NCI-H1417 (cell line): ENCODE results near the gene HES7.
"Not testable (repeated sequence)": the region's sequence is repeated elsewhere in the genome, so short reads cannot be mapped to it uniquely, and the experiment has no call there.

Experiments
- DNase-seq, 3 experiments: peaks; one replicate each; lab custom pipeline; 2025; lab: John Stamatoyannopoulos, UW

Gene HES7

DNA sequence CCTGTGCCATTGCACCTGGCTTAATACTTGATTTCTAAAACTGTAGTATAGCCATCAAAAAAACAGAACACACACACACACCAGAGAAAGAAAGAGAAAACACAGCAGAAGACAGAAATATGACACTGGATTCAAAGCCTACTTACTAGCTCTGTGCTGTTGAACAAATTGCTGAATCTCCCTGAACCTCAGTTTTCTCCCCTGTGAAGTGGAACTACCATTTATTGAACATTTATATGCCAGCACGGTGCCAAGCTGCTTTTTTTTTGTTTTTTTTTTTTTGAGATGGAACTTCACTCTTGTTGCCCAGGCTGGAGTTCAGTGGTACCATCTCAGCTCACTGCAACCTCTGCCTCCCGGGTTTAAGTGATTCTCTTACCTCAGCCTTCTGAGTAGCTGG, 23.1 kb downstream of the HES7 start:
- DNase-seq, result no peak

DNA sequence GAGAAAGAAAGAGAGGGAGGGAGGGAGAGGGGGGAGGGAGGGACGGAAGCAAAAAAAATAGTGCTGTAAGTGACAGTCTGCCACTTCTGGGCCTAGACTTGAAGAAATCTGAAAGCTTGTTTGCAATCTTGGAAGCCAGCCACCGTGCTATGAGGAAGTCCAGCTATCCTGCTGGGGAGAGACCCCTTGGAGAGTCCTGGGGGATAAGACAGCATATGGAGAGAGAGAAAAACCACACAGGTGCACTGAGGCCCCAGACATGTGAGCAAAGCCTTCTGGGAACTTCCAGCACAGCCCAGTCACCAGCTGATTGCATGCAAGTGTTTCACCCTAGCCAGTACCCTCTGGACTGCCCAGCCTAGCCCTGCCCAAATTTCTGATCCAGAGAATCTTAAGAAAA, 23.8 kb downstream of the HES7 start:
- DNase-seq, result no peak

GRCh38 chr17:8096541-8096940, 27.4 kb downstream of the HES7 start:
- DNase-seq, result no peak

DNA sequence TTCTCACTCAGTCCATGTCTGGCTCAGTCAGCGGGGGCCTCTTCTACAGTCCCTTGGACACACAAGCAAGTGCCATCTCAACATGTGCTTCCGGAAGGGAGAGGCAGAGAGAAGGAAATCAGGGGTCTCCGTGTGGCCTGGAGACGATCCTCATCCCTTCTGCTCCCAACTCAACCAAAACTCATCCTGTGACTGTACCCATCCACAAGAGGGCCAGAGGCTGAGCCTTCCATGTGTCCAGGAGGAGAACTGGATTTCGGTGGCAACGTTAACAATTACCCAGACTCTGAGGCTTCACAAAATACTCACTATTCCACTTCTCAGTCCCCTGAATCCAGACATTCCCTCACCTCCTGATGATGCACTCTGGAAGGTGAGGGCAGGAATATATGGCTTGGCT, 28.5 kb downstream of the HES7 start:
- DNase-seq, result no peak

DNA sequence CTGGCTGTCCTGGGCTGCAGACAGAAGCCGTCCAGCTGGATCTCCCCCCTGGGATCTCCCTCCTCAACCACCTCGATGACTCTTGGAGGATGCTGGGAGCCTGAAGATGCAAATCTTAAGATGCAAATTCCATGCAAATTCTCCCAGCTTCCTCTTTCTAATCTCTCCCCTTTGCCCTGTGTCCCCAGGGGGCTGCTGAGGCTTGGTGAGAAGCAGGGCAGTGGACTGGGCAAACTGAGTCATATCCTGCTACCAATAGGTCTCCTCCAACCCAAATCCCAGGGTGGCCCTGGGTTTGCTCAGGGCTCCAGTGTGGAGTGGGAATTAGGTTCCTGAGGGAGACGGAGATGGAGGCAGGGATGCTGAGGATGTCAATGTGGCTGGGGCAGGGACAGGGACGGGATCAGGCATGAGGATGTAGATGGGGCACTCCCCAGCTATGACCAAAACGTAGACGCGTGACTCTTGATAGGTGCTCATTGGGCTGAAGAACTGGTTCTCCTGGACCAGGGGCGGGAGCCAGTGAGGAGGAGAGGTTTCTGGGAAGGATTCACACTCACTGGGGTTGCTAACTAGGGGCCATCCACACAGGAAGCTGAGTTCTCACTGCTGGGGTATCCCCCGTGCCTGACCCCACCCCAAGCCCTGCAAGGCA, 32.7 kb downstream of the HES7 start:
- DNase-seq, result no peak

GRCh38 chr17:8089728-8090127, 34.2 kb downstream of the HES7 start:
- no peak for DNase-seq

- DNase-seq, result no peak
Observed at GRCh38 chr17:8087952-8088230, 36.0 kb downstream of the HES7 start.

- no peak for DNase-seq
Observed at GRCh38 chr17:8087075-8087951, 36.6 kb downstream of the HES7 start, which contains the start of gene ALOX12B. TSS of gene ALOX12B (minus strand) at chr17:8087716. CDS start at chr17:8087442, 274 bp downstream.

DNA sequence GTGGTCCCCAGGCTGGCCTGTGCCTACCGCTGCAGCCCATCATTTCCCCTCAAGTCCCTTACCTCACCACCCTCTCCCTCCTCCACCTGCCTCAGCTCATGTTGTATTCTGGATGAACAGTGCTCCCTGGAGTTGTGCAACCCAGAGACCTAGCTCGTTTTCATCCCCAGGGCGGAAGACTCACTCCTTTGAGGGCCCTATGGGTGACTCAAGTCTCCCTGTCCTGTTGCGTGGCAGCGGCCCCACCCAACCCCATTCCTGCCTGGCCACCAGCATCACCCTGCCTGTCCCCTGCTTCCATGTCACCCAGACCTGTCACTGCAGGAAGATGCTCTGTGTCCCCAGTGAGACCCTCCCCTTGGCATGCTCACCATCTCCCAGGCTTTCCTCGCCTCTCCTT, 39.7 kb downstream of the HES7 start:
- DNase-seq, result no peak

GRCh38 chr17:8082292-8082691, 41.6 kb downstream of the HES7 start:
- DNase-seq, result no peak

DNA sequence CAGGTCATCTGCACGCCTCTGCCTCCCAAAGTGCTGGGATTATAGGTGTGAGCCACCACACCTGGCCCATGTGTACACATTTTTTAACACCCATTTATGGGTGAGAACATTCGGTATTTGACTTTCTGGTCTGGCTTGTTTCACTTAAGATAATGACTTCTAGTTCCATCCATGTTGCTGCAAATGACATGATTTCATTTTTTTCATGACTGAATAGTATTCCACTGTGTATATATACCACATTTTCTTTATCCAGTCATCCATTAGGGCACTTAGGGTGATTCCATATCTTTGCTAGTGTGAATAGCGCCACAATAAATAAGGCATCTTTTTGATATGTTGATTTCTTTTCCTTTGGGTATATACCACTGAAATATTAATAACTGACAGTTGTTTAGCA, 42.0 kb downstream of the HES7 start:
- DNase-seq, result no peak

DNA sequence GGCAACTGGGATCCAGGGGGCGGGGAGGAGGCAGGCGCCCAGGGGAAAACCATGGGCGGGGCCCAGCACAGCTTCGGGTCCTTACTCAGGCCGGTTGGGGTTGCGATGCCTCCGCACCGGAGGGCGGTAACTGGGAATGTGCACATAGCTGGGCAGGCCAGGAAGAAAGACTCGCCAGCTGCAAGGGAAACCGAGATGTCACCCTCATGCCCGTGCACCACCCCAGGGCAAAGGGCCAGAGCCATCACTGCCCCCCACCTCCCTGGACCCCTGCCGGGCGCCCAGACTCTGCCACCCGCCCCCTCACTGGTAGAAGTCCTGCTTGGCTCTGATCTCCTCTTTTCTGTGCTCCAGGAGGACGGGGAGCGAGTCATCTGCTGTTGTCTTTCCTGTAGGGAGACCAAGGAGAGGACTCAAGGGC, 43.1 kb downstream of the HES7 start:
- DNase-seq, result no peak

DNA sequence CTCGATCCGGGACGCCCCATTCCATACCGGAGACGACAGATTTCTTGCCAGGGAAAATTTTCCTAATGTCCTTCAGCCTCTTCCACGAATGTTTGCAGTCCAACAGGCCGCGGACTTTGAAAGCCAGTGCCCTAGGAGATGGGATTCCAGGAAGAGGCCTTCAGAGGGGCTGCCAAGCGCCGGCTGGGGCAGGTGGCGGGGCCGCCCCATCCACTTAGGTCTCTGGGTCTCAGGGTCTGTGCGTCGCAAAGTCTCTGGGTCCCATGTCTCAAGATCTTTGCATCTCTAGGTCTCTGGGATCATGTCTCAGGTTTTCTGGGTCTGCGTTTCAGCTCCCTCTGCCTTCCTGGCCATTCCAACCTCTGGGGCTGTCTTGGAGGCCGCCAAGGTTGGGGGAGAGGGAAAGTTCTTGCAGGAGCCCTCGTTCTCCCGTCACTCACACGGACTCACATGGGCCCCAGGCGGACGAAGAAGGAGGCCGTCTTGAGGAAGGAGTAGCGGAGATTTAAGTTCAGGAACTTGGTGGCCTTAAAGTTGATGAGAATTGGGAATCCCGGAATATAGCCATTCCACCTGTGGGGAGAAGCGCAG, 43.6 kb downstream of the HES7 start:
- no peak for DNase-seq

DNA sequence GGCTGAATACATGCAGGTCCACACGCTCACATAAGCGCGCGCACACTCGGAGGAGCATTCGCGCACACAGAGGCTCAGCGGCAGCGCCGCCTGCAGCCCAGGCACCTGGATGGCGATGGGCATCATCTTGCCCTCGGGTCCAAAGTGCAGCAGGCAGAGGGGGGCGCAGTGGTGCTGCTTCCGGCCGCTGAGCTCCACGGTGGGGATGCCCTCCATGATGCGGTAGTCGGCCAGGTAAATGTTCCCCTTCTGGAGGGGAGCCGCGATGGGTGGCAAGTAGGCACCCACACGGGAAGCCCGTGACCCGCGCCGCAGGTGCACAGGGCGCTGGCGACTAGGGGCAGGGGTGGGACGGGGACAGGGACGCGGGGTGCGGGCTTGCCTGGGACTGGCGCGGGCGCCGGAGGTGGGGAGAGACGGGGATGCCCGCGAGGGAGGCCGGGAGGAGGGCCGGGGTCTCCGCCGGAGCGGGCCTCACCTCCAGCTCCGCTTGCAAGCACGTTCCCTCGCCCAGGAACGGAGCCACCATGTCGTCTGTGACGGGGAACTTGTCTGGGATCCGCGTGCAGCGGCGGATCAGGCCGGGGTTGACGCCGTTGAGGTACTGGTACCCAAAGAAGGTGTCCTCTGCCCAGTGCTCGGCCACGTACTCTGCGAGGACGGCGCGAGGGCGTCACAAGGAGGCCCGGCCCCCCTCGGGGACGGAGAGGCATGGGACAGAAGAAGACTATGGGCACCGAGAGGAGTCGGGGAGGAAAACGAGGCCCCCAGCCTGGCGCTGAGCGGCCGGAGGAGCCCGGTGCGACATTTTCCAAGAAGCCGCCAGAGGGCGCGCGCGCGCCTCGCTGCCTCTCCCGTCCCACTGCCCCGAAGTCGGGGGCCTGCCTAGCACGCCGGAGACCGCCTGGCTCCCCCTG, 44.4 kb downstream of the HES7 start:
- DNase-seq, result peak; percentile 36 to 83 (median 81)

- DNase-seq, result not testable (repeated sequence)
Observed at GRCh38 chr17:8077939-8078338, 46.0 kb downstream of the HES7 start.

DNA sequence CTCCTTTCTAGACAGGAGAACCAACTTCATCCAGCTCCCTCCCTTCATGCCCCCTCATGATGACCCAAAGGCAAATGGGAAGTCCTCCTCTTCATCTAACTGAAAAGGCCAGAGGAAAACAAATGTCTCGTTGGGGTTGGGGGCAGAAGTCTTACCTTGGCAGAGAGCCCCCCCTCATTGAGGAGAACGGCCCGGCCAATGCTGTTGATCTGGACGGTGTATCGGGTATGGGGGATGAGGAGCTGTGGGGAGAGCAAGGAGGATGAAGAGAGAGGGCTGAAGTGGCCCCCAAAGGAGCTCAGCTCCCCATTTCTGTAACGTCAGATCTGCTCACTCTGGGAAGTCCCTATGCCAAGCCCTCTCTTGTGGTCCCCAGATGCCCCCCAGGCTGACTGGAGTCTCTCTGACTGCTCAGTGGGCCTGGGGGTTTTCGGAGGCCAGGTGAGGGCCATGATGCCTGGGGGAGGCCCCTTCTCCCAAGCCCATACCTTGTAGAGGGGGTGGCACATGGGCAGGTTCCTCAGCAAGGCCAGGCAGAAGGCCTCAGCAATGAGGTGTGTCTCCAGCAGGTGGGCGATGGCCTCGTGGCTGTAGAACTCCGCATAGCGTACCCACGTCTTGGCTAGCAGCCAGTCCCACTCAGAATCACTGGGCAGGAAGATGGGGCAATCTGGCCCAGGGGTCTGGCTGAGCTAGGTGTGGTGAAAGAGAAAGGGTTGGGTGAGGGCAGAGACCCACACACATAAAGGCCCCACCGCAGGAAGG, 47.2 kb downstream of the HES7 start:
- no peak for DNase-seq

DNA sequence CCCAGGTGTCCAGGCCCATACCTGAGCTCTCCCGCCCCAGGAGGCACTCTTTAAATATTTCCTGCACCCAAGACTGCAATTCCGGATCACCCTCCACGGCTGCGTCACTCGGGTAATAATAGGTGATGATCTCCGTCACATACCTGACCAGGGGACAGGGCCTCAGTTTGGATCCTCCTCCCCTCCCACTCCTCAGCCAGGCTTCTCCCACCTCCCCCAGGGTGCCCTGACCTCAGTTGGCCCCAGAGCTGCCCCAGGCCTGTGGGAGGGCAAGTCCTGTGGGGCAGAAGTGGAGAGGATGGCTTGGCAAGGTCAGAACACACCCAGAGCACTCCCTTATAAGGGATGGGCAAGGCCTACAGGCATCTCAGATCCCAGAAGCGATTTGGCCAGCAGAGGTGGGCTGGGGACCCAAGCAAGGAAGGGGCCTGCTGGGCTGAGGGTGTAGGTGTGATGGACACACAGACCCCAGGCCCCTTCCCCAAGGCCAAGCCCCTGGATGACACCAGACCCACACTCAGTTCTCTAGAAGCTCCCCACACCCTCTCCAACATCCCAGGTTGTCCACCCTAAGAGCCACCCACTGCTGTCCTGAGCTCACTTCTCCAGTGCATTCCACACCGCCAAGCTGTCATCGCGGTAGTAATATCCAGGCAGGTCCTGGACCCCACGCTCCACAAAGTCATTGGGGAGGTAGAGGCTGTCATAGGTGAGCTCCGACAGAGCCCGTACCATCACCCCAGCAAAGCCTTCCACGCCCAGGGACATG, 48.1 kb downstream of the HES7 start:
- DNase-seq, result no peak

DNA sequence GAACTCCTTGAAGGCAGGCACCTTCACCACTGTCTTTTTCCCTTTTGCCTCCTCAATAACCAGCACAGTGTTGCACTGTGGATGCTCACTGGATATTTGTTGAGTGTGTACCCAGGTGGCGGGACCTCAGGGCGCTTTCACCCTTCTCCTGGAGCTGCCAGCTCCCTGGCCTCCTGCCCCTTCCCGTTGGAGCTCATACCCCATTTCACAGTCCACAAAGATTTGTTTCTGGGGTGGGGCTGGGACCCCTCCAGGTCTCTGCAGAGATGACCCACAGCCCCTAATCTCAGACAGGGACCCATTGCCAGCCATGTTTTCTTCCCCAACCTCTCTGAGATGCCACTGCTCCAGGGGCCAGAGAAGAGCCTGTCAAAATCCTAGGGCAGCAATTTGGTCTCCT, 48.8 kb downstream of the HES7 start:
- DNase-seq, result no peak

DNA sequence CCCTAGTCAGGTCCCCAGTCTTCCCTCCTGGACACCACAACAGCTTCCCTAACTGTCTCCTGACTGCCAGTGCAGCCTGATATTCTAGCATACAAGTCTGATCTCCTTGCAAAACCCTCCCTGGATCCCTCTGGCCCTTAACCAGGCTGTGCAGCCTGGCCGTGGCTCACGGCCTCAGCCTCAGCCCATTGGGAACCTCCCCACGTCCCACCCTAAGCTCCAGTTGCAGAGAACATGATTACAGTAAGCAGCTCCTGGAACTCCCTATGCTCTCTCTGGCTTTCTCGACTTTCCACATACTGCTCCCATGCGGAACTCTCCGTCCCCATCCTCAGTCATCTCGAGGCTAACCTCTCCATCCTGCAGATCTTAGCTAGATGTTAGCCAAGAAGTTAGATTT, 49.4 kb downstream of the HES7 start:
- DNase-seq, result no peak

DNA sequence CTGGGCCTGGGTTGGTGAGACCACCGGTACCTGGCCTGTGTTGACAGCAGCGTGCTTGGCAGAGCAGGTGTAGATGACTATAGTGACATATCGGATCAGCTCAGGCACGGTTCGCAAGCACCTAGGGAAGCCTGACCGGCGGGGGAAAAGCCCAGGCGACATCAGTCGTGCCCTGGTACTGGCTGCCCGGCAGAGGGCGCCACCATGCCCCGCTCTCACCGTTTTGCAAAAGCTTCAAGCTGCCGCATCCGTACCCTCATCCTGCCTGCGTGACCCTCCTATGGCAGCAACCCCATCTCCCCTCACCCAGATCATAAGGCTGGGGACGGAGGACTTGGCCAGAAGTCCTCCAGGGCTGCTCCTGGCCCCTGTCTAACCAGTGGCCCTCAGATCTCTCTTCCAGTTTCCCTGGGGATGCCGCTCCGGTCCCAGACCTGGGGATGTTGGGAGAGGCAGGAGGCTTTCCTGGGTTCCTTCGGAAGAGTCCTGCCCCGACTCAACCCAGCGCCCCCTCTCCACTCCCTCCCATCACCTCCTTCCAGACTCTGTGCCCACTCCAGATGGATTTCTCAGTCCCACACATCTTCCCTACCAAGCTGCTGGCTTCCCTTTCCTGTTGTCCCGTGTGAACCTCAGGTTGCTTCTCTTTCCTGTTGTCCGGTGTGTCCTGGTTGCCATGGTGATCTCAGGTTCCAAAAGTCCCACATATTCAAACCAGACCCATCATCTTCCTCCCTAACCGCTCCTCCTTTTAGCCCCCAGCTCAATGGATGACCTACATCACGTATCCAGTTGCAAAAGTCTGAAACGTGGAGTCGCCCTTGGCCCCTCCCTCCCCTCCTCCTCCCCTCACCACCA, 50.0 kb downstream of the HES7 start:
- peak; percentile 16 to 64 (median 39) for DNase-seq
